NCI-H748 treated with DMSO at 0.1 percent for 48 hours (cell line): ENCODE data around the gene ZFP57.

Source experiments
- DNase-seq: peaks from one replicate; lab custom pipeline; 2025; lab: John Stamatoyannopoulos, UW

ZFP57 gene

GRCh38 chr6:29626948-29627754 lies 53.8 kb downstream of the ZFP57 start:
- DNase-seq = no peak

- no peak for DNase-seq
These were observed 55.5 kb downstream of the ZFP57 start for GRCh38 chr6:29625337-29625930.

- DNase-seq = no peak
These were observed 56.4 kb downstream of the ZFP57 start for GRCh38 chr6:29624520-29624961.
